HG03575 (cell line): ENCODE data around the gene BPHL.
"Not testable (repeated sequence)": the region's sequence is repeated elsewhere in the genome, so short reads cannot be mapped to it uniquely, and the experiment has no call there.

Experiments used
- ATAC-seq: cut with Tn5 transposase; IDR thresholded peaks from one replicate; pipeline ENCODE4 v1.9.1; 2021; ENCODE audit not compliant: unreplicated experiment, insufficient number of reproducible peaks, low FRiP score; ENCODE audit errors: extremely low read depth

Gene BPHL

DNA sequence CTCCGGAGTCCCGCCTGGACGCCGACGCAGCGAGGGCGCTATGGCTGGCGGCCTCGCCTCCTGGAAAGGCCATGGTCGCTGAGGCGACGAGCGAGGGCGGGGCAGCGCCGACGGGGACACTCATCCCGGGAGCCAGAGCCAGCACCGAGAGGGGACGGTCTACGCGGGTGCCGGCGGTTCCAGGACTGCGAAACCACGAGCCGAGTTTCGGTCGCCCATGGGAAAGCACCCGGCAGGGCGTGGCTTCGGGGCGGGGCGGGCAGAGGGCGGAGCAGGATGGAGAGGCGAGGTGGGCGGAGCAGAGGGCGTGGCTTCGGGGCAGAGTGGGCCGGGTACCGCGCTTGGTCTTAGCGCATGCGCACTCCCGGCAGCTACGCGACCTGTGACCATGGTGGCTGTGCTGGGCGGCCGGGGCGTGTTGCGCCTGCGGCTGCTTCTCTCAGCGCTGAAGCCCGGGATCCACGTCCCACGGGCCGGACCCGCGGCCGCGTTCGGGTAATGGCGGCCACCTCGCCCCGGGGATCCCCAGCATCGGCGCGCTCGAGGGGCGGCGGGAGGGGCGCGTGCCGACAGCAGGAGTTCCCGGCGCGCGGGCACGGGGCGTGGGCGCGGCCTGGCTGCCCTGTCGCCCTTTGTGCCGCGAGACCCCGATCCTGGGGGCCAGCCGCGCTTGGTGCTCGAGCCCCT, at the start of gene BPHL:
Gene BPHL, plus strand, starts transcription at position 359 of the 687 bp plus-strand sequence. Its CDS starts 30 bp downstream, at position 389.
- peak; percentile 43 for ATAC-seq

DNA sequence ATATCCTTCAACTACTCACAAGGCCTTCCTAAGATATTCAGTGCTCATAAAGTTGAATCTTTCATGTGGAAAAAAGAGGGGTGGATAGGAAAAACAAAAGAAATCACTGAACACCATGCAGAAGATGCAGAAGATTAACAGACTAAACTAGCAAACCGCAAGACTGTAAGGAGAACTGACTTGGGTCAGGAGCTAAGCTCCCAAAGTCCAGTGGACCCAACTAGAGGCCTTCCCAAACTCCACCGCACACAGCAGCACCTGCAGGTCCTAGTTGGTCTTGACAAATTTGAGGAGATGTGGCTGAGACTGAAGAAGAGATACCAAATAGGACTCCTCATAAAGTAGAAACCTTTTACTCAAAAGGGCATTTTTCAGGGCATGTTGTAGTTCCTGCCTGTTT, 46.9 kb upstream of the BPHL start:
- no peak for ATAC-seq

DNA sequence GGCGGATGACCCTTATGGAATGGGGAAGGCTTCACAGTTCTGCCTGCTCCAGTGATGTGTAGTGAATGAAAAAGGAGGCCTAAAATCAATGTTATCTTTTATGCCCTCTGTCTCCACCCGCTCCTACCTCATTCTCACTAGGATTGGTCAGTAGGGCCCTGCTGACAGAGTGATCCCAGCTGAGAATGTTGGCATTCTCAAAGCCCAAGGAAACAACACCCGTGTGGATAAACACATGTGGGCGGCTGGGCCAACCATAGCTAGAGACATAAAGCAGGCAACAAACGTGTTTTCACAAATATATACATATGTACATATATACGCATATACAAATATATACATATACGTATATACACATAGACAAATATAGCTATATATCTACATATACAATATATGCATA, 45.7 kb upstream of the BPHL start:
- ATAC-seq: no peak

DNA sequence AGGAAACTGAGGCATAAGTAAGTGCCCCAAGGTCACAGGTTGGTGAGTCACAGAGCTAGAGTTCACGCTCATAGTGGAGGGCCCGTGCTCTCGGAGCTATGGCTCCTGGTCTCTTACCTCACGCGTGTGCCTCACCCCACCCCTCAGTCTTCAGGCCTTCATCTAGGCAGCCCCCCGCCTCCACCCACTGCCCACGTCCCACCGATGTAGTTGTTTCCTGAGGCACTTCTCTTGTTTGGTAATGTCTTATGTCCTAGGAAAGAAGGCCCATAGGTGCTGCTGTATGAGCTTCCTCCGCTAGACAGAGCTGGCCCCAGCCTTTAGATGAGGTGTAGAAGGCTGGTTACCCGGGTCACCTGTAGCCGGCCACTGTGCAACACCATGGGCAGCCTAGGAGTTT, 45.1 kb upstream of the BPHL start:
- ATAC-seq: no peak

DNA sequence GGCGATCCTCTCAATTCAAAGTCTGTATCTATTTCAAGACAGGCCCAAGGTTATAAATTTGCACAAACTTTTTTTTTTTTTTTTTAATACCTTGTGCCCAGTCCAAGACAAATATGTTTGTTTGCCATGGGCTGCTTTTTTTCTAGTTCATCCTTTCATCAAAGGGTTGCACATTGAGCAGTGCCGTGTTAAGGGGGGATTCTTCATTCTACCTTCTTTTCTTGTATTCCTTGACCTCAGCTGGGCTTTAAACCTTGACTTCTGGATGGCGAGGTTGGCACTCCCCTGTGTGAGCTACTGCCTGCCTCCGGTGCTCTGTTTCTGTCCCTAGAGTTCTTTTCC, 42.8 kb upstream of the BPHL start:
- ATAC-seq: no peak

DNA sequence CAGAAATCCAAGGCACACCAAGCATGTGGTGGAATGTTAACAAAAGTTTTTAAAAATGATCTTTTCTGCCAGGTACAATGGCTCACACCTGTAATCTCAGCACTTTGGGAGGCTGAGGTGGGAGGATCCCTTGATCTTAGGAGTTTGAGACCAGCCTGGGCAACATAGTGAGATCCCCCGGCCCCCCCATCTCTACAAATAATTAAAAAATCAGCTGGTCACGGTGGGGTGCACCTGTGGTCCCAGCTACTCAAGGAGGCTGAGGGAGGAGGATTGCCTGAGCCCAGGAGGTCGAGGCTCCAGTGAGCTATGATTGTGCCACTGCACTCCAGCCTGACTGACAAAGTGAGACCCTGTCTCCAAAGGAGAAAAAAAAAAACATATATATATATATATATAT, 42.2 kb upstream of the BPHL start:
- no peak for ATAC-seq

DNA sequence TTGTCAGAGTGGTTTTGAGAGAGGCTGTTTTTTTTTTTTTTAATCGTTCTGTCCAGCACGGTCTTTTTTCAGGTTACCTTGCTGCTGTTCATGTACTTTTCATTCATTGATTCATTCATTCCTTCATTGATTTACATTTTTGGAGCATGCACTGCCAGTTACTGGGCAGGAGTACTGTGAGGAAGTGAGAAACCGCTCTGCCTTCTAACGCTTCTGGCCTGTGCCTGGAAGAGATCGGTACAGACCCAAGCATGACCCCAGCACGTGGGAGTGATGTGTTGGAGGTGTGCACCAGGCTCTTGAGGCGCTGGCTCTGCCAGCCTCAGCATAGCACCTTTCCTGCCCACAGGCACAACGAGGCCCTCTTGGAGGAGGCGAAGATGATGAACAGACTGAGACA, 41.1 kb upstream of the BPHL start:
- no peak for ATAC-seq

DNA sequence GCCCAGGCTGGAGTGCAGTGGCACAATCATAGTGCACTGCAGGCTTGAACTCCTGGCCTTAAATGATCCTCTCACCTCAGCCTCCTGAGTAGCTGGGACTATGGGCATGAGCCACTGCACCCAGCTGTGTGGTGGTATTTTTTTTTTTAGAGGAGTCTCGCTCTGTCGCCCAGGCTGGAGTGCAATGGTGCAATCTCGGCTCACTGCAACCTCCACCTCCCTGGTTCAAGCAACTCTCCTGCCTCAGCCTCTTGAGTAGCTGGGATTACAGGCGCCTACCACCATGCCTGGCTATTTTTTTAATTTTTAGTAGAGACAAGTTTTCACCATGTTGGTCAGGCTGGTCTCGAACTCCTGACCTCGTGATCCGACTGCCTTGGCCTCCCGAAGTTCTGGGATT, 39.6 kb upstream of the BPHL start:
- not testable (repeated sequence) for ATAC-seq

DNA sequence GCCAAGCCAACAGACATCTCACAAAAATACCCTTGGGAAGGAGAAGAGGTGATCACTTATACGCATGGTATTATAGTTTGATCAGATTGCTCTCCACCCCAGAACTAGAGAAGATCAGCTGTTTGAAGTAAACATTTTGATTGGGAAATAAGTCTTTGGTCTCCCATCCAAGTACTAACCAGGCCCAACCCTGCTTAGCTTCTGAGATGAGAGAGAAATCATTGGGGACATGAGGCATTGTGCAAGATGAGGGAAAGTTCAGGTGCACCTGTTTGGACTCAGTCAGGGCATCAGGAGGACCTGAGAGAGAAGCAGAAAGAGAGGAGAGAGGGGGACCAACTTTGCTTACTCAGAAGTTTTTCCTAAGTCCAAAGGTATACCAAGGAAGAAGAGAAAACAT, 38.8 kb upstream of the BPHL start:
- no peak for ATAC-seq

DNA sequence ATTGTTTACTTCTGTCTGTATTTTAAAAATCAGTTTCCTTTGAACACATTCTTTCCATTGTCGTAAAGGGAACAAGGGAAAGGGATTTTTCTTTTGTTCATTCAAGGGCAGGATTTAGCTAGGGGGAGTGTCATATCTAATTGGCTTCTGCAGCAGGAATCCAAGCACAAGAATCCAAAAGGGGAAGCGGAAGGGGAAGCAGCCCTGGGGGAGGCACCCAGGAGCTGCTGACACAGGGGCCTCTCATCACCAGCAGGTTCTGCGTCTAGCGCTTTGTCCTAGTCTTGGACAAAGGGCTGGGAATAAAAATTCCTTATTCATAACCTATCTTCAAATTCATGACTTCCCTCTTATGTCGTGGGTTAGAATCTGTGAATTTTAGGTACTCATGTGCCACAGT, 36.6 kb upstream of the BPHL start:
- ATAC-seq: no peak

DNA sequence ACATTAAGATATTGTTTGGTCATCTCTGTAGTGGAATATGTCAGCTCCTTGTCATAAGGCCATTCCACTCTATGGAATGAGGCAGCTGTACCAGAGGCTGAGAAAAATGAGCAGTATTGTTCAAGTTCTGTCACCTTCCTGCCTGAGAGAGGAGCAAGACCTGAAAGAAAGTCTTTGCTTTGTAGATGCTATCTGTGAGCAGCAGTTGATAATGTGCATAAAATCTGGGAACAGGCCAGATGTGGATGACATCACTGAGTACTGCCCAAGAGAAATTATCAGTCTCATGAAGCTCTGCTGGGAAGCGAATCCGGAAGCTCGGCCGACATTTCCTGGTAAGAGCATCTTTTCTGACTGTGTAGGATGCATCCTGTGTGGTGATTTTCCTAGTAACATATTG, 33.4 kb upstream of the BPHL start:
- ATAC-seq: no peak

DNA sequence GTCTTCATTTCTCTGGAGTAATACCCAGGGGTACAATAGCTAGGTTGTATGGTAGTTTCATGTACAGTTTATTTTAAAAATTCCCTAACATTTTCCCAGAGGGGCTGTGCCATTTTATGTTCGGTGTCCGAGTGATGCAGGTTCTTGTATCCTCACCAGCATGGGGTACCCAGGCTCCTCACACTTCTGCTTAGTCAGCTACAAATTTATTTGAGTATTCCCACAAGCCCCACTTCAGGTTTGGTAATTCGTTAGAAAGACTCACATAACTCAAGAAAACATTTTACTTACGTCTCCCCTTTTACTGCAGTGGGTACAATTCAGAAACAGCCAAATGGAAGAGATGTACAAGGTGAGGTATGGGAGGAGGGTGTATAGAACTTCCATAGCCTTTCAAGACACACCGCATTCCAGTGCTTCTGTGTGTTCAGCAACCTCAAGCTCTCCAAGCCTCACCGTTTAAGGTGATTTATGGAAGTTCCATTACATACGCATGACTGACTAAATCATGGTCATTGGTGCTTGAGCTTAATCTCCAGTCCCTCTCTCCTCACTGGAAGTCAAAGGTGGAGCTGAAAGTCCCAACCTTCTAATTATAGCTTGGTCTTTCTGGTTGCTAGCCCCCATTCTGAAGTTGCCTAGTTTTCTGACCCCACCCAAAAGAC, 32.1 kb upstream of the BPHL start:
- ATAC-seq: no peak

DNA sequence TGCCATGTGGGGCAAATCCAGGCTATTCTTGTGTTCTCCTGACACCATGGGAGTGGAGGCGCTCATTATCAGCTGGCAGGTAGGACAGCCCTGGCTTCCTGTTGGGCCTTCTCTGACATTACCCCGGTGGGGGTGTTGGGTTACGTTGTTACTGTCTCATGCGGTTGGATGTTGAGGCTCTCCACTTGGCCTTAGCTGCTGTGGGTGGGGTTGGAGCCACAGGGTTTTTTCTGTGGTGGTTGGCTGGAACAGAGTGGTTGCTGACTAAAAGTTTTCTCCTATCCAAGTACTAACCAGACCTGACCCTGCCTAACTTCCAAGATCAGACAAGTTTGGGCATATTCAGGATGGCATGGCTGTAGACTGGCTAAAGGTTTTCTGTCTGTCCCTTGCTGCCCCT, 30.1 kb upstream of the BPHL start:
- ATAC-seq: no peak

DNA sequence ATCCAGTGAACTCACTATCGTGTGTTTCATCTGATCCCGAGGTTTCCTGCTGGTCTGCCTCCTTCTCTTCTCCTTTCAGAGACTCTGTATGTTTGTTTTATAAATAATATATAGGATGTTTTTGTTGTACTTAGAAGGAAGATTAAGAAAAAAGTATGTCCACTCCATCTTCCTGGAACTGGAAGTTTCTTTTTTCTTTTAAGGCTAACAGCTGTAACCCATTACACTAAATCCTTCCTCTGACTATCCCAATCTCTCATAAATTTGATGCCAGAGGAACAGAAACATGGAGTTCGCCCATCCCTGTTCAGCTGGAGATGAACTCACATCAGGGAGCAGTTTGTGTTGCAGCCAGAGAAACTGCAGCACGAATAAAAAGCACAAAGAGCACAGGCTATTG, 29.5 kb upstream of the BPHL start:
- ATAC-seq: no peak

DNA sequence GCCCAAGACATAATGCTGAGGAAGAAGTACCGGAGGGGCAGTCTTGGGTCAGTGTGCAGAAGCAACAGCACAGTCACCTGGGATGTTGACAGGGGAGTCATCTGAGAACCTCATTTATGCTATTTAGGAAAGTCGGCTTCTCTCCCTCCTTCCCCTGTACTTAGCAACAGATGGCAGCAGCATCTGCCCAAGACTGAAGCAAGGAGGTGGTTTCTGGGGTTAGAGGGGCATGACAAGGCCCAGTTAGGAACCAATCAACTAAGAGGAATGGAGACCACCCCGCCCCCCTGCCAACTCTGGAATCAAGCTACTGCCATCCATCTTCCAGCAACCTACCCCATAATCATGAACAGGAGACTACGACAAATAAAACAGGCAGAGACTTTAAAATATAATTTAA, 28.5 kb upstream of the BPHL start:
- ATAC-seq: no peak

DNA sequence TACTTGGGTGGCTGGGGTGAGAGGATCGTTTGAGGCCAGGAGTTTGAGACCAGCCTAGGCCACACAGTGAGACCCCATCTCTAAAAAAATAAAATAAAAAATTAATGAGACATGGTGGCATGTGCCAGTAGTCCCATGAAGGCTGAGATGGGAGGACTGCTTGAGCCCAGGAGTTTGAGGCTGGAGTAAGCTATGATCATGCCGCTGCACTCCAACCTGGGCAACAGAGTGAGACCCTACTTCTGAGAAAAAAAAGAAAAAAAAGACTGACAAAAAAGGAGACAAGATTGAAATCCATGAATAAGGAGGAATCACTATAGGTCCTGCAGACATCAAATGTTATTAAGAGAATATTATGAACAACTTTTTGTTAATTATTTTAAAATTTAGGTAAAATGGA, 23.7 kb upstream of the BPHL start:
- no peak for ATAC-seq

DNA sequence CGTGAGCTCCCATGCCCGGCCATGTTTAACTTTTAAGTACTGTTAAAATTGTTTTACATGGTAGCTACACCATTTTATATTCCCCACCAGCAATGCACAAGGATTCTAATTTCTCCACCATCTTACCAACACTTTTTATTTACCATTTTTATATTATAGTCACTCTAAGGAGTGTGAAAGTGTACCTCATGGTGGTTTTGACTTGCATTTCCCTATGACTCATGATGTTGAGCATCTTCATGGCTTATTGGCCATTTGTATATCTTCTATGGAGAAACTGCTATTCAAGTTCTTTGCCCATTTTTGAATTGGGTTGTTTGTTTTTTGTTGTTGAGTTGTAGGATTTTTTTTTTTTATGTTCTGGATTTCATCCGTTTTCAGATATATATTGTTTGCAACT, 15.6 kb upstream of the BPHL start:
- no peak for ATAC-seq

DNA sequence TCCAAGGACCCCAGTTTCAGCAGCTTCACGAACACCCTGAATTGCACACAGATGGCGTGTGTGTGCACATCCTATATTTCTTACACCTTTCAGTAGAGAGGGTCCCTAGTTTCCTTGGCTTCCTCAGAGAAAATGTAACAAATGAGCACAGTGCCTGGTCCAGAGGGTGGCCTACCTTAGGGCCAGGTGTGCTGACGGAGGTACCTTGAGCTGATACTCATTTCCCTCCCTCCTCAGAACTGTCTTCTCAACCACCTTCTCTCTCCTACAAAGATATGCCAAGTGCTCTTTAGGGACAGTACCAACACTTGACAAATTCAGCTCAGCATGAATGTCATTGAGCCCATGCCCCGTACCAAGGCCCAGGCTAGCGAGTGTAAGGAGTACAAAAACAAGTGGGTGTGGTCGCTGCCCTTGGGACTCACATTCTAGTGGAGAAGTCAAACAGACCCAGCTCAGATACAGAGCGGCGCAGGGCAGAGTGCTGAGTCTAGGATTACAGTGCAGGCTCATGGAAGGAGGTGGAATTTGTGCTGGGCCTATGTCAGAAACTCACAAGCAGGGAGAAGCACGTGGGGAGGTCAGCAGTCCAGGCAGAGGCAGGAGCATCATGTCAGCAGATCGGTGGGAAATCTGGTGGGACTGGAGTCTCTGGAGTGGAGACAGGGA, 9.6 kb upstream of the BPHL start:
- ATAC-seq: no peak

DNA sequence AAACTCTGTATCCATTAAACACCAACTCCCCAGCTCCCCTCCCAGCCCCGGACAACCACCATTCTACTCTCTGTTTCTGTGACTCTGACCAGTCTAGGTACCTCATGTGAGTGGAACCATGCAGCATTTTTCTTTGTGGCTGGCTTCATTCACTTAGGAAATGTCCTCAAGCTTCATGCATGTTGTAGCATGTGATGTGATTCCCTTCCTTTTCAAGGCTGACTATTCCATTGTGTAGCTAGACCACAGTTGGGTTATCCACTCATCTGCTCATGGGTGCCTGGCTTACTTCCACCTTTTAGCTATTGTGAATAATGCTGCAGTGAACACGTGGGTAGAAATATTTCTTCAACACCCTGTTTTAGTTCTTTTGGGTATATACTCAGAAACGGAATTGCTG, 8.8 kb upstream of the BPHL start:
- no peak for ATAC-seq

DNA sequence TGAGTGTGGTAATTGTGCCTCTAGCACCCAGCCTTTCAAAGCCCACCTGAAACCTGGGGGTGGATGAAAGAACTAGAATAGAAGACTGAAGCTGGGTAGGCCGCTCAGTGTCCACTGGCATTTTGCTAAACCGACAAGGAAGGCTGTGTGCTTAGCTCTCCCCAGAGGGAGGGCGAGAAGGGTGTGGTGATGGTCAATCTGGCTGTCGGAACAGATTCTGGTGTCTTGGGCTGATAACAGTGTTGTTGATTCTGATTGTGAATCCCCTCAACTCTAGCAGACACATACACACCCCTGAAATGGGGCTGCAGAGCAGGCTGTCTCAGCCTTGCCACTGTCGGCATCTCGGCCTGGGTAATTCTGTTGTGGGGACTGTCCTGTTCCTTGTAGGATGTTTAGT, 4.1 kb upstream of the BPHL start:
- no peak for ATAC-seq
